Lung (tissue), 12 donors: ENCODE data around the gene FAM78A. TPM values are rescaled to one million over a fixed set of nuclear protein-coding genes. Genes with fewer than 3 reads are reported as not detected.
A peak's percentile ranks its signal among the peaks of the same experiment; 100 is the strongest.

Experiments used
- ATAC-seq: fragments of 200-7000 bp; cut with Tn5 transposase; one replicate; pipeline ENCODE4 v1.9.1; 2020; ENCODE audit warnings: moderate number of reproducible peaks; ENCODE audit not compliant: insufficient read depth, low FRiP score
- DNase-seq, 3 donors: peaks; one replicate each; pipeline ENCODE4 v3.0.0-alpha.2; 2013 to 2017
- H3K27ac ChIP-seq, 2 donors: one replicate each; pipeline ENCODE4 v1.5.1; 2013; ENCODE audit warnings: mild to moderate bottlenecking in 2 of 2, moderate library complexity in 2 of 2, control low read depth in 1 of 2, inconsistent platforms in 1 of 2, low read depth in 1 of 2, low read length in 1 of 2
- H3K27me3 ChIP-seq, 3 donors: one replicate each; pipeline ENCODE4 v1.5.1; 2013; ENCODE audit warnings: low read length in 2 of 3; ENCODE audit not compliant: control insufficient read depth in 3 of 3, insufficient read depth in 3 of 3
- H3K36me3 ChIP-seq, 4 donors: one replicate each; pipeline ENCODE4 v1.5.1; 2013; ENCODE audit warnings: low read length in 4 of 4, mild to moderate bottlenecking in 1 of 4, moderate library complexity in 1 of 4; ENCODE audit not compliant: control insufficient read depth in 4 of 4, insufficient read depth in 4 of 4
- H3K4me1 ChIP-seq, 5 donors: one replicate each; pipeline ENCODE4 v1.5.1; 2013; ENCODE audit warnings: low read length in 5 of 5, mild to moderate bottlenecking in 2 of 5, moderate library complexity in 1 of 5; ENCODE audit not compliant: control insufficient read depth in 5 of 5, insufficient read depth in 5 of 5
- H3K4me3 ChIP-seq: one replicate; pipeline ENCODE4 v1.5.1; 2013; ENCODE audit warnings: mild to moderate bottlenecking, control low read depth, moderate library complexity
- H3K9ac ChIP-seq, 2 donors: one replicate each; pipeline ENCODE4 v1.5.1; 2013; ENCODE audit warnings: low read length in 2 of 2, control low read depth in 1 of 2; ENCODE audit not compliant: insufficient read depth in 1 of 2
- H3K9me3 ChIP-seq, 4 donors: one replicate each; pipeline ENCODE4 v1.5.1; 2013; ENCODE audit warnings: low read length in 3 of 4, mild to moderate bottlenecking in 1 of 4, moderate library complexity in 1 of 4; ENCODE audit not compliant: control insufficient read depth in 4 of 4, insufficient read depth in 3 of 4
- CTCF ChIP-seq: IDR thresholded peaks from 2 replicates; pipeline ENCODE4 v1.5.1; 2012; ENCODE audit warnings: mild to moderate bottlenecking; ENCODE audit errors: control extremely low read depth, extremely low read depth
- WGBS, 2 donors: extraction: QIAGEN DNeasy Blood & Tissue Kit; methylation state at CpG; one replicate each; pipeline ENCODE4 v1.1.7; 2013; 5-methylcytosine and 5-hydroxymethylcytosine counted together
- polyA plus RNA-seq, 2 donors: library from polyadenylated mRNA; stranded (reverse); fragments of 200-250 nt; gene quantifications; one replicate each; pipeline ENCODE4 v1.2.1, GENCODE V29; 2013
- total RNA-seq, 2 donors: library from RNA; depleted of rRNA in 1 of 2; stranded (reverse); fragments of >200 nt in 1 of 2; gene quantifications; one replicate each; pipeline ENCODE4 v1.2.1, GENCODE V29; 2014 to 2021
- donor health status: control.
- donor health status: control.
- donor health status: Bipolar disorder and iron deficiency.
- donor health status: healthy.
- donor health status: DM: yes; HTN: yes; CAD: no.

FAM78A gene
- total and polyA plus RNA-seq, 4 donors: 5.4 to 10.8 (median 7.8) TPM

- peak overlapping the region in 1 of 2 donors; percentile 88 for H3K27ac ChIP-seq
- H3K4me3 ChIP-seq: no peak overlapping the region
- H3K4me1 ChIP-seq: no peaks in the 10 kb centered on the region
- ATAC-seq (no peak), DNase-seq (no peak)
- no peaks in the 10 kb centered on the region for H3K9me3 ChIP-seq
- H3K36me3 ChIP-seq: no peaks in the 10 kb centered on the region
- H3K9ac ChIP-seq: no peak overlapping the region
- no peak for TF ChIP-seq CTCF
- H3K27me3 ChIP-seq: no peaks in the 10 kb centered on the region
- 75 to 85% methylated on average over 11 of the region's 11 CpGs for WGBS, 2 donors
Observed at GRCh38 chr9:131297903-131298302, 21.6 kb upstream of the FAM78A start.

GRCh38 chr9:131296906-131297500 lies 20.7 kb upstream of the FAM78A start:
- 89 to 96% methylated on average over 8 of the region's 8 CpGs for WGBS, 2 donors
- TF ChIP-seq CTCF: no peak
- no peak overlapping the region for H3K9ac ChIP-seq

GRCh38 chr9:131296460-131296859 lies 20.1 kb upstream of the FAM78A start:
- Histone ChIP-seq H3K27ac (peak overlapping the region in 1 of 2 donors; percentile 88), H3K36me3 (no peaks in the 10 kb centered on the region), H3K4me3 (no peak overlapping the region), H3K27me3 (no peaks in the 10 kb centered on the region), H3K4me1 (peaks cover 0 to 4% (median 0%) of the 10 kb centered on the region in 5 donors), H3K9ac (no peak overlapping the region), H3K9me3 (no peaks in the 10 kb centered on the region)
- no peak for ATAC-seq
- 83 to 91% methylated on average over 9 of the region's 9 CpGs for WGBS, 2 donors
- no peak for DNase-seq
- no peak for TF ChIP-seq CTCF

More at GRCh38 chr9:131296906-131297500, 20.7 kb upstream of the FAM78A start:
- H3K36me3 ChIP-seq: no peaks in the 10 kb centered on the region
- H3K4me1 ChIP-seq: peaks cover 0 to 2% (median 0%) of the 10 kb centered on the region in 5 donors
- no peak overlapping the region for H3K4me3 ChIP-seq
- peak overlapping the region in 1 of 2 donors; percentile 88 for H3K27ac ChIP-seq
- H3K27me3 ChIP-seq: no peaks in the 10 kb centered on the region
- ATAC-seq: no peak
- DNase-seq: no peak
- no peaks in the 10 kb centered on the region for H3K9me3 ChIP-seq

- H3K9ac ChIP-seq: no peak overlapping the region
- H3K27ac ChIP-seq: peak overlapping the region in 1 of 2 donors; percentile 40
- no peak overlapping the region for H3K4me3 ChIP-seq
- DNase-seq (no peak), ATAC-seq (no peak)
- 95 to 97% methylated on average over 10 of the region's 10 CpGs for WGBS, 2 donors
- H3K36me3 ChIP-seq: no peaks in the 10 kb centered on the region
- H3K9me3 ChIP-seq: no peaks in the 10 kb centered on the region
- no peaks in the 10 kb centered on the region for H3K27me3 ChIP-seq
- no peak for TF ChIP-seq CTCF
- peaks cover 0 to 4% (median 0%) of the 10 kb centered on the region in 5 donors for H3K4me1 ChIP-seq
Observed at GRCh38 chr9:131292937-131293336, 16.6 kb upstream of the FAM78A start.
